Subcutaneous adipose tissue (tissue), 4 donors: ENCODE results near the gene LAD1. TPM values are rescaled to one million over a fixed set of nuclear protein-coding genes. Genes with fewer than 3 reads are reported as not detected.

Experiments
- total RNA-seq, 4 donors: library from RNA; depleted of rRNA; stranded (reverse); fragments of >200 nt; gene quantifications; one replicate each; pipeline ENCODE4 v1.1.0, GENCODE V29; 2016
- TF ChIP-seq, protein P1 (sequence below): fragments of 450-650 bp; IDR thresholded peaks from one replicate; pipeline ENCODE4 v1.5.1; 2016; ENCODE audit warnings: low read depth, mild to moderate bottlenecking, control low read depth, antibody characterized with exemption, moderate library complexity

Gene LAD1
- total RNA-seq, 4 donors from 2014 or later: 0.75 TPM; not detected in 3

DNA sequence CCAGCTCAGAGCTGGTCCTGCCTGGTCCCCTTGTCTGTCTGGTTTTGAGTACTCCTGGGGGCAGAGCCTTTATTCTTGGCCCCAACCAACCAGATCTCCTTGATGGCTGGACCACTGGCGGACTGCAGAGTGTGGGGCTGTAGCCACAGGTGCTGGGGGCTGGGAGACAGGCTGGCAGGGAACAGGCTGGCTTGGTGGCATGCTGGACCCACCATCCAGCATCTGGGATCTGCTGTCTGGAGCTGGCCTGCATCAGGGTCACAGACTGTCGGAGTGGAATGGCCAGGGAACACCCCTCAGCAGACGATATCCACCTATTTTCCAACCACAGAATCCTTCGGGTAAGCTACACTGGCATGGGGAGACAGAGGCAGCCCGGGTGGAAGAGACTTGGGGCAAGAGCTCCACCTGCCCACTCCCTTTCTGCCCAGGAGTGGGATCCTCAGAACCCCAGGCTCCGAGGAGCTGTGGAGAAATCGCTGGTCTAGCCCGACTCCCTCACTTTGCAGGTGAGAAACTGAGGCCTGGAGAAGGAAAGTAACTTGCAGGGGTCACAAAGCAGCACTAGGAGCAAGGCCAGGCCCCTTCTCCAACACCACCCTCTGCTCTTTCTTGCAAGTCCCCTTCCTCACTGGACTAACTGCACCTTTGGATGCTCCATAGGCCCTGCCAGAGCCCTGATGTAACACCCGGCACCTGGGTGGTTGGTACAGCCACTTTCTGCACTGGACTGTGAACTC, 62.2 kb downstream of the LAD1 start:
- TF ChIP-seq, protein P1, sequence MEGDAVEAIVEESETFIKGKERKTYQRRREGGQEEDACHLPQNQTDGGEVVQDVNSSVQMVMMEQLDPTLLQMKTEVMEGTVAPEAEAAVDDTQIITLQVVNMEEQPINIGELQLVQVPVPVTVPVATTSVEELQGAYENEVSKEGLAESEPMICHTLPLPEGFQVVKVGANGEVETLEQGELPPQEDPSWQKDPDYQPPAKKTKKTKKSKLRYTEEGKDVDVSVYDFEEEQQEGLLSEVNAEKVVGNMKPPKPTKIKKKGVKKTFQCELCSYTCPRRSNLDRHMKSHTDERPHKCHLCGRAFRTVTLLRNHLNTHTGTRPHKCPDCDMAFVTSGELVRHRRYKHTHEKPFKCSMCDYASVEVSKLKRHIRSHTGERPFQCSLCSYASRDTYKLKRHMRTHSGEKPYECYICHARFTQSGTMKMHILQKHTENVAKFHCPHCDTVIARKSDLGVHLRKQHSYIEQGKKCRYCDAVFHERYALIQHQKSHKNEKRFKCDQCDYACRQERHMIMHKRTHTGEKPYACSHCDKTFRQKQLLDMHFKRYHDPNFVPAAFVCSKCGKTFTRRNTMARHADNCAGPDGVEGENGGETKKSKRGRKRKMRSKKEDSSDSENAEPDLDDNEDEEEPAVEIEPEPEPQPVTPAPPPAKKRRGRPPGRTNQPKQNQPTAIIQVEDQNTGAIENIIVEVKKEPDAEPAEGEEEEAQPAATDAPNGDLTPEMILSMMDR: no peak

DNA sequence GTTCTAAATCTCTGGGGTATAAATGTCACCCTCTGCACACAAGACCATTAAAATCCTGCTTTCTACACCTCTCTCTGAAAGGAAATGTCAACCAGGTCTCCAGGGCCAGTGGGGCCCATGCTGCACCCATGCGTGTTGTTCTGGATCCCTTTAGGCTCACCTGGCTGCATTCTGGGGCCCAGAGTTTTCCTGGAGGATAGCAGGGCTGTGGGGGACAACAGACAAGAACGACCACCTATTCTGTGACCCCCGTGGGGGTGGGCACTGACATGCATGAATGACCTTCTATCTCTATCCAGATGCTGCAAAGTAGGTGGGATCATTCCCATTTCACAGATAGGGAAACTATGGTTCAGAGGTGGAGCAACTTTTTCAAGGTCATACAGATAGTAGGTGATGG, 63.2 kb downstream of the LAD1 start:
- TF ChIP-seq, protein P1: no peak

DNA sequence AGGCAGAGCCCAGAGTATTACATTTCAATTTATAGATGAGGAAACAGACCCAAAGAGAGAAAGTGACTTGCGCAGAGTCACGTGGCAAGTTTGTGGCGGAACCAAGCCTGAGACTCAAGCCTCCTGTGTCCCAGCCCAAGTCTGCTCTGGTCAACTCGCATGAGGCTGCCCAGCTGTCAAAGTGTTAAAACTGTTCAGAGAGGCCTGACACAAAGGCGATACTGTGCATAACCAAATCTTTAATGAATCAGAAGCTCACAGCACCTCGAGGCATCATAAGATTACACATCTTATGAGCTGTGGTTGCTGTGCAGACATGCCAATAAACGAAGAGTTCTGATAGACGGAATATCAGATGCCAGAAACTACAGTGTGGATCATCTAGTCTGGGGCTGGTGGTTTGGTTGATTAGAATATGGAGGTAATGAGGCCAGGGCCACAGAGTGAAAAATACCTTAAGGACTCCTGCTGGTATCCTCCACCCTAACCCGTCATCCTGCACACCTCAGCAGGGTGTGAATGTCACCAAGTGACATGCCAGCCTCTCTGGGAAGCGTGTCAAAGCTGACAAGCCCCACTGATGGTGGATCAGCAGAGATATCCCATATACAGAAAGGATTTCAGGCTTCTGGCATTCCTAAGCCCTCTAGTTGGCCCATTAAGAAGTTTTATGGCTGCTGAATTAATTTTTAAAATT, 63.8 kb downstream of the LAD1 start:
- TF ChIP-seq, protein P1: no peak

DNA sequence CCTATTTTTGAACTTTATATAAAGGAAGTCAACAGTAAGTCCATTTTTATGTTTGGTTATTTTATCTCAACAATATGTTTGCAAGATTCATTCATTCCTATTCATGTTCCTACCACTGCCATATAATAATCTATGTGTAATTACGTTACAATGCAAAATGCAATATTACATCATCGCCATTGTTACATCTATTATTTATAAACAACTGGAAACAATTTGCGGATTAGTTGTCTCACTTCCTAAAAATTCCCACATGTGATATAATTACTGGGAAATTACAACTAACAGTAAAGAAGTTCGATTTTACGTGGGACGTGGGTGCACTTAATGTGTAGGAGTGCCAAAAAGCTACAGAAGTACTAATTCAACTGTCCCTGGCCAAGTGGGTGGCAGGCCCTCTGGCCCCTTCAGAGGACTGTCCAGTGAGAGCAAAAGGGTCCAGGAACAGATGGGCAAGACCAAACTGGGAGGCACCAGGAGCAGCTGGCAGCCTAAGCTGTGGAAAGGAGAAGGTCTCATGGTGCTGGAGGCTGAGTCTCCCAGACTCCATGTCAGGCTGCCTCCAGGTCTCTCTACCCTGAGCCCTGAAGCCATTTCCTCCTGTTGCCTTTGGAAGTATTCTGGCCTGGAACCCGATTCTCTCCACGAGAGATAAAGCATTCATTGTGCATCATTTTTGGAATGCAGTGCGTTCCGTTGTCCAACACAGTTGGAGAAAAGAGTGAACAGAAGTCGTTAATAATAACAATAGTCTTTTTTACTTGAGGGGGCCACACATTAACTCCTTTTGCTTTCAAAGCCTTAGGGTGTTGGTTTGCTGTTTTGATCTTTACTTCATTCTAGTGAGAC, 64.6 kb downstream of the LAD1 start:
- TF ChIP-seq, protein P1: no peak

DNA sequence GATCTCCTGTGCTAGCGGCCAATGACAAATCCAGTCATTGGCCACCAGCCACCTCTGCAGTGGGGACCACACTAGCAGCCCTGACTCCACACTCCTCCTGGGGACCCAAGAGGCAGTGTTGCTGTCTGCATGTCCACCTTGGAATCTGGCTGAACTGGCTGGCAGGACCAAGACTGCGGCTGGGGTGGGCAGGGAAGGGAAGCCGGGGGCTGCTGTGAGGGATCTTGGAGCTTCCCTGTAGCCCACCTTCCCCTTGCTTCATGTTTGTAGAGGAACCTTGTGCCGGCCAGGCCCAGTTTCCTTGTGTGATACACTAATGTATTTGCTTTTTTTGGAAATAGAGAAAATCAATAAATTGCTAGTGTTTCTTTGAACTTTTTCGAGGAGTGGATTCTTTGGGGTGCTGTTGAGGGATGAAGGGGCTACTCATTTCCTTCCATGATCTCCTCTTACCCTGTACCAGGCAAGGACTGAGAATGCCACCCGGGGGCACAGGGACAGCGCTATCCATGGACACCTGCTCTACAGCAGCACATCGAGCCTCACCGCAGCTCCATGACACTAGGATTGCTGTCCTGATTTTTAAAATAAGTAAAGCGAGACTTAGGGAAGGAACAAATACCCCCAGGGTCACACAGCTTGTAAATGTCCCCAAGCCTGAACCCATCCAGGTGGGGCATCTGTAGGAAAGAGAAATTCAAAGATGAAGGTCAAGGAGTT, 66.3 kb downstream of the LAD1 start:
- TF ChIP-seq, protein P1: no peak

DNA sequence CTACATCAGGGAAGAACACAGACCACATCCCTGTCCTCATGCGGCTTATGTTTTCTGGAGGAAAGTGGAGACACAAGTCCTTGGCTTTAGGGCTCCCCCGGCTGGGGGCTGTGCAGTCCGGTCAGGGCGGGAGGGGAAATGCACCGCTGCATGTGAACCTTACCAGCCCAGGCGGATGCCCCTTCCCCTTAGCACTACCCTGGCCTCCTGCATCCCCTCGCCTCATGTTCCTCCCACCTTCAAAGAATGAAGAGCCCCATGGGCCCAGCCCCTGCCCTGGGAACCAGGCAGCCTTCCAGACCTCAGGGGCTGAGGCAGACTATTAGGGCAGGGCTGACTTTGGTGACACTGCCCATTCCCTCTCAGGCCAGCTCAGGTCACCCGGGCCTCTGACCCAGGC, 67.1 kb downstream of the LAD1 start:
- TF ChIP-seq, protein P1: no peak
